ENCODE results near the gene SPATA33.

Gene SPATA33

GRCh38 chr16:89710709-89711564 is 53.3 kb downstream of the SPATA33 start:
- Histone ChIP-seq H3K4me3 (replicated peaks; ENCODE audit: low read depth, low read length) (no peak overlapping the region), H3K36me3 (ENCODE audit: control insufficient read depth, insufficient read depth, low read length) (peaks cover 2% of the 10 kb centered on the region), H3K27me3 (replicated peaks; ENCODE audit: control insufficient read depth, insufficient read depth, low read length) (no peaks in the 10 kb centered on the region)
- DNase-seq (ENCODE audit: extremely low read depth, insufficient read length), result no peak
- no peak for TF ChIP-seq CTCF (IDR thresholded peaks at IDR 0.05; ENCODE audit: insufficient read depth, low read length, poor library complexity, severe bottlenecking)

DNA sequence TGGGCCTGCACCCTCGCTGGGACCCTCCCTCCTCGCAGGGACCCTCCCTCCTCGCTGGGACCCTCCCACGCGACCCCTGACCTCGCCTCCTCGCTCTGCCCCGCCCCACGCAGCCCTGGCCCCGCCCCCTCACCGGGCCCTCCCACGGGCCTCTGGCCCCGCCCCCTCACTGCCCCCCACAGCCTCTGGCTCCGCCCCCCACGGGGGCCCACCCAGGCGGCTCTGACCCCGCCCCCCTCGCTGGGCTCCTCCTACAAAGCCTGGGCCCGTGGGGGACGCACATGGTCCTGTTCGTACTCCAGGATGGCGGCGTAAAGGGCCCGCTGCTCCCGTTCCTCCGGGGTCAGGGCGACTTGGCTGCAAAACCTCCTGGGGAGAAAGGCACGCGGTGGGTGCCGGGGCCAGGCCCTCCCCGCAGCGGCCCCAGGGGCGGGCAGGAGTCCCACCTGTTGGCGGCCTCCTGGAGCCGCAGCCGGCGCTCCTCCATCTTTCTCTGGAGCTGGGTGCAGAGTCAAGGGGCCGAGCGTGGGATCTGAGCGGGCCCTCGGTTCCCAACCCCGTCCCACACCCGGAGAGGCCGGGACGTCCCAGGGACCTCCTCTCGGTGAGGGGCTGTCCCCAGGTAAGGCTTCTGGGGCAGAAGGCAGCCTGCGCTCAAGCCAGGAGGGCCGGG is 54.1 kb downstream of the SPATA33 start:
- DNase-seq (ENCODE audit: extremely low read depth, insufficient read length), result peak; percentile 81

DNA sequence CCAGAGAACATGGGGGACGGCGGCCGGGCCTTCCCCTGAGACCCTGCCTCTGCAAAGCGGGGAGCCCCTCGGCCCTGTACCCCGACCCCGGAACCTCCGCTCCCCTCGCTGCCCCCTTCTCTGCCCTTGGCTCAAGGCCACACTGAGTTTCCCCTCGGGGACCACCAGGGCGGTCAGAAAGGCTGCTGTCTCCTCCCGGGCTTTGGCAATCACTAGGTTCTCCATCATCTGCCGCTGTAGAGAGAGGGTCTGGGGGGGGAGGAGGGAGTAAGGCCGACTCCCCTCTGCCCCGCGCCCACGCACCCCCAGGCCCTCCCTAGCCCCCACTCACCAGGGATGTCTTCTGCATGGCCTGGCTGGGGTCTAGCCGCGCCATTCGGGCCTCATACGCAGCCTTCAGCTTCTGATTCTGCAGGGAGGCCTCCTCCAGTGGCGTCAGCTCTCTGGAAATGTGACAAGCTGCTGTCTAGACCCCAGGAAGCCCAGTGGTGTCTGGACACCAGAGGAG is 54.7 kb downstream of the SPATA33 start:
- Histone ChIP-seq H3K4me3 (replicated peaks; ENCODE audit: low read depth, low read length) (peak overlapping the region; percentile 81), H3K36me3 (ENCODE audit: control insufficient read depth, insufficient read depth, low read length) (peaks cover 3% of the 10 kb centered on the region), H3K27me3 (replicated peaks; ENCODE audit: control insufficient read depth, insufficient read depth, low read length) (no peaks in the 10 kb centered on the region)
- no peak for DNase-seq (ENCODE audit: extremely low read depth, insufficient read length)
- TF ChIP-seq CTCF (IDR thresholded peaks at IDR 0.05; ENCODE audit: insufficient read depth, low read length, poor library complexity, severe bottlenecking), result no peak

More for the DNA sequence above, 54.1 kb downstream of the SPATA33 start:
- Histone ChIP-seq H3K27me3 (replicated peaks; ENCODE audit: control insufficient read depth, insufficient read depth, low read length) (no peaks in the 10 kb centered on the region), H3K4me3 (replicated peaks; ENCODE audit: low read depth, low read length) (peak overlapping the region; percentile 81), H3K36me3 (ENCODE audit: control insufficient read depth, insufficient read depth, low read length) (peaks cover 2% of the 10 kb centered on the region)
- TF ChIP-seq CTCF (IDR thresholded peaks at IDR 0.05; ENCODE audit: insufficient read depth, low read length, poor library complexity, severe bottlenecking), result peak; percentile 6

DNA sequence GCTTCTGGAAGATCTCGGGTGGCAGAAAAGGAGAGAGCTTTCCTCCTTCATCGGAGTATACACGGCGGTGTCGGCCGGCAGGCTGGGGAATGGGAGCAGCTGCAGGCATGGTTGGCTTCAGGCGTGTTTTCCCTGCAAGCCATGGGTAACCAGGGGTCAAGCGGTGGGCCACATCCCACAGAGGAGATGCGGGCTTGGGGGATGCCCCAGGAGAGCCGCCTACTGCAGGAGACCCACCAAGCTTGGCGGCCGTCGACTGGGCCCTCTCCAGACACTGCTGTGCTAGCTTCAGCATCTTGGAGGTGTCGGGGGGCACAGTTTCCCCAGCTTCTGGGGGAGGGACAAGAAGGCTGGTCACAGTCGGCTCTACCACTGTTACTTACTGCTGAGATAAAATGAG is 58.9 kb downstream of the SPATA33 start:
- H3K27me3 ChIP-seq (replicated peaks; ENCODE audit: control insufficient read depth, insufficient read depth, low read length), result no peaks in the 10 kb centered on the region
- H3K4me3 ChIP-seq (replicated peaks; ENCODE audit: low read depth, low read length), result no peak overlapping the region
- peaks cover 4% of the 10 kb centered on the region for H3K36me3 ChIP-seq (ENCODE audit: control insufficient read depth, insufficient read depth, low read length)
- no peak for TF ChIP-seq CTCF (IDR thresholded peaks at IDR 0.05; ENCODE audit: insufficient read depth, low read length, poor library complexity, severe bottlenecking)
- no peak for DNase-seq (ENCODE audit: extremely low read depth, insufficient read length)

DNA sequence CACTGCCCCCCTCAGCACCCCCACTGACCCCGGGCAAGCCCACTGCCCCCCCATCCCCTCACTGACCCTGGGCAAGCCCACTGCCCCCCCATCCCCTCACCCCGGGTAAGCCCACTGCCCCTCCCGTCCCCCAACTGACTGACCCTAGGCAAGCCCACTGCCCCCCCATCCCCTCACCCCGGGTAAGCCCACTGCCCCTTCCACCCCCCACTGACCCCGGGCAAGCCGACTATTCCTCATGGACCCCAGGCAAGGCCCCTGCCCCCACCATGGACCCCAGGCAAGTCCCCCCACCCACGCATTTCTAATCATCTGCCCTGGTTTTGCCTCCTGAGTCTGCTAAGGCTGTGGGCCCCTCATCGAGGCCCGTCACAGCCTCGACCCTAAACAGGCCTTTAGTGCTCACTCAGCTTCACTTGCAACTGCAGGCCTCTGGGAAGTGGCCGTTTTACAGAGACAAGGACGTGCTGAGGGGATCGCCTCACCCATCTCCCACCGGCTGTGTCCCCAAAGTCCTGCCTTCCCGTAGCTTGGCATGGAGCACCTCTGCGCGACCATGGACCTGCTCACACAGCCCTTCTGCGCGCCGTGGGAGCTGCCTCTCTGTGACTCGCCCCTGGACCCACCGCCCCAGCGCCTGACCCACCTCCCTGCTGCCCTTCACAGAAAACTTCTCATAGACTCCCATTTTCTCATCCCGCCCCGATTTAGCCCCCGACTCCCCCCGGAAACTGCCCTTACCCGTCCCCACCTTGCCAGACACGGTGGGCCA is 59.5 kb downstream of the SPATA33 start:
- peaks cover 4% of the 10 kb centered on the region for H3K36me3 ChIP-seq (ENCODE audit: control insufficient read depth, insufficient read depth, low read length)
- DNase-seq (ENCODE audit: extremely low read depth, insufficient read length), result no peak
- H3K4me3 ChIP-seq (replicated peaks; ENCODE audit: low read depth, low read length), result no peak overlapping the region
- TF ChIP-seq CTCF (IDR thresholded peaks at IDR 0.05; ENCODE audit: insufficient read depth, low read length, poor library complexity, severe bottlenecking), result no peak
- H3K27me3 ChIP-seq (replicated peaks; ENCODE audit: control insufficient read depth, insufficient read depth, low read length), result no peaks in the 10 kb centered on the region
